Activated naive CD4-positive, alpha-beta T cell treated with anti-CD3 and anti-CD28 coated beads, Interleukin-2, amount 10 ng/mL, durations not matched to agents 7 days and 5 days (primary cell): ENCODE results near the gene SYNE4.
"Not testable (repeated sequence)": the region's sequence is repeated elsewhere in the genome, so short reads cannot be mapped to it uniquely, and the experiment has no call there.

Source experiments
- CTCF ChIA-PET: fragments of 350-600 bp; sonication (Branson Sonifier 250); formaldehyde crosslinking; loops from one replicate; lab custom pipeline; 2021; ENCODE audit warnings: antibody characterized with exemption; lab: Charles Lee
- DNase-seq: peaks from one replicate; pipeline ENCODE4 v3.0.0-alpha.2; 2020
- H3K27ac Mint-ChIP-seq: one replicate; pipeline ENCODE4 v1.8.0; 2021; ENCODE audit warnings: mild to moderate bottlenecking, moderate library complexity, mixed read lengths
- H3K27me3 Mint-ChIP-seq: one replicate; pipeline ENCODE4 v1.8.0; 2021; ENCODE audit warnings: mild to moderate bottlenecking, mixed read lengths
- H3K36me3 Mint-ChIP-seq: one replicate; pipeline ENCODE4 v1.8.0; 2021; ENCODE audit warnings: mixed read lengths
- H3K4me1 Mint-ChIP-seq: one replicate; pipeline ENCODE4 v1.8.0; 2021; ENCODE audit warnings: mixed read lengths
- H3K4me3 Mint-ChIP-seq: one replicate; pipeline ENCODE4 v1.8.0; 2021; ENCODE audit warnings: mild to moderate bottlenecking, moderate library complexity, mixed read lengths
- H3K9me3 Mint-ChIP-seq: one replicate; pipeline ENCODE4 v1.8.0; 2021; ENCODE audit warnings: mixed read lengths

SYNE4 gene

DNA sequence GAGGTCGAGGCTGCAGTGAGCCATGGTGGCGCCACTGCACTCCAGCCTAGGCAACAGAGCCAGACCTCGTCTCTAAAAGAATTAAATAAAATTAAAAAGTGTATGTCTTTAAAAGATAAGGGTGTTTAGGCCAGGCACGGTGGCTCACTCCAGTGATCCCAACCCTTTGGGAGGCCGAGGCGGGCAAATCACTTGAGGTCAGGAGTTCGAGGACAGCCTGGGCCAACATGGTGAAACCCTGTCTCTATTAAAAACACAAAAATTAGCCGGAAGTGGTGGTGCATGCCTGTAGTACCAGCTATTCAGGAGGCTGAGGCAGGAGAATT, 21.1 kb downstream of the SYNE4 start:
- H3K4me3 Mint-ChIP-seq, result no peak overlapping the region
- no peaks in the 10 kb centered on the region for H3K36me3 Mint-ChIP-seq
- H3K27me3 Mint-ChIP-seq, result peaks cover 70% of the 10 kb centered on the region
- H3K4me1 Mint-ChIP-seq, result peaks cover 5% of the 10 kb centered on the region
- H3K9me3 Mint-ChIP-seq, result peaks cover 3% of the 10 kb centered on the region
- H3K27ac Mint-ChIP-seq, result no peak overlapping the region
- no peak for DNase-seq
- CTCF ChIA-PET, result no interaction called here

DNA sequence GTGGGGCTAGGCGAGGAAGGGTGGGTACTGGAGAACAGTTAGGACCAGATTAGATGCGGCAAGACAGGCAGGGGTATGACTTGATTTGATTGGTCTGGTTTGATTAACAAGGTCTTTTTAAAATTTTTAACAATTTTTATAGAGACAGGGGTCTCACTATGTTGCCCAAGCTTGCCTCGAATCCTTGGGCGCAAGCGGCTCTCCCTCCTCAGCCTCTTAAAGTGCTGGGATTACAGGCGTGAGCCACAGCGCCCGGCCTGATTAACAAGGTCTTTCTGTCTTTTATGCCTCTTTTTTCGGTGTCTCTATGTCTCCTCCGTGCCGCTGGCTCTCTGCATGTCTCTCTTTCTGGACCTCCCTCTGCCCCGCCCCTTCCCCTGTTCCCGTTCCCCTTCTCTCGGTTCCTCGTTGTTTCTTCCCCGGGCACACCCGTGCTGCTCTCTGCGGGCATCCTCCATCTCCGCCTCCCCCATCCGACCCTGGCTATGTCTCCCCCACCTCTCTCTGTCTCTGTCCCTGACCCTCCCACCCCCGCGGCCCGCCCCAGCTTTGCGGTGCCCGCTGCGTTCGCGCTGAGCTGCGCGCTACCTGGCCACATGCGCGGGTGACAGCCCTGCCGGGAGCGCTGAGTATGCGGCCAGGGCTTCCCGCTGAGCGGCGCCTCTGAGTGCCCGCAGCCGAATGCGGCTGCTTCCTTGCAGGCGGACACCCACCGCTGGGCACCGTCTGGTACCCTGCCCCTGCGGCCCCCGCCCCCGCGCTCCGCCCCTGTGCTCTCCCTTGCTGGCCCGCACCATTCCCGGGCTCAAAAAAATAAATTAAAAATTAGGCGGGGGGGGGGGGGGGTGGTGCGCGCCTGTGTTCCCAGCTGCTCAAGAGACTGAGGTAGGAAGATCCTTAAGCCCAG, 21.7 kb downstream of the SYNE4 start:
- H3K36me3 Mint-ChIP-seq, result no peaks in the 10 kb centered on the region
- CTCF ChIA-PET, result no interaction called here
- DNase-seq, result peak; percentile 38
- peaks cover 72% of the 10 kb centered on the region for H3K27me3 Mint-ChIP-seq
- peaks cover 3% of the 10 kb centered on the region for H3K9me3 Mint-ChIP-seq
- H3K4me3 Mint-ChIP-seq, result peak overlapping the region; percentile 71
- H3K27ac Mint-ChIP-seq, result no peak overlapping the region
- H3K4me1 Mint-ChIP-seq, result peaks cover 5% of the 10 kb centered on the region

DNA sequence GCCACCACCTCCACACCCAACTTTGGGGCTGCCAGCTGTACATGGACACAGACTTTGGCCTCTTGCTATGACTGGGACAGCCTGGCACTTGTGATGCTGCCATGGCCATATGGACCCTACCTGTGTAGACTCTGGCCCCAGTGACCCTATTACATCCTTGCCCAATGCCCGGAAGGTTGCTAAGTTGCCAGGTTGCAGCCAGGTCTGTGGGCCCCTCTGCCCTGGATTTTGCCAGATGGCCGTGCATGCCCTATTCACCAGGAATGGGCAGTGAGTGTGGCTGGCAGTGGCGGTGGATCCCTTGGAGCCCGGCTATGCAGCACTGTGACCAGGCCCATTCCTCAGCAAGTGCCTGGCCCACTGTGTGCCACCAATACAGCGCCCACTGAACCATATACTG, 22.5 kb downstream of the SYNE4 start:
- H3K27ac Mint-ChIP-seq, result no peak overlapping the region
- peaks cover 3% of the 10 kb centered on the region for H3K9me3 Mint-ChIP-seq
- CTCF ChIA-PET, result no interaction called here
- no peaks in the 10 kb centered on the region for H3K36me3 Mint-ChIP-seq
- H3K27me3 Mint-ChIP-seq, result peaks cover 76% of the 10 kb centered on the region
- H3K4me1 Mint-ChIP-seq, result peaks cover 5% of the 10 kb centered on the region
- peak overlapping the region; percentile 24 for H3K4me3 Mint-ChIP-seq
- no peak for DNase-seq

DNA sequence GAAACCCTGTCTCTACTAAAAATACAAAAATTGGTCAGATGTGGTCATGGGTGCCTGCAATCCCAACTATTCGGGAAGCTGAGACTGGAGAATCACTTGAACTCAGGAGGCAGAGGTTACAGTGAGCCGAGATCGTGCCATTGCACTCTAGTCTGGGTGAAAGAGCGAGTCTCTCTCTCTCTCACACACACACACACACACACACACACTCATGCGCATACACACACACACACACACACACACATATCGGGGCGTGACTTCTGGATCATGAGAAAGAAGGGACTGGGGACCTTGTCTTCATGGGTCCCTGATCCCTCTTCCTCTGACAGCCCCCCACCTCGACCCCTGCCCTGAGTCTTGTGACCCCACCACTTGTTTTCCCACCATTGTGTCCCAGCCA, 25.4 kb downstream of the SYNE4 start:
- peaks cover 62% of the 10 kb centered on the region for H3K27me3 Mint-ChIP-seq
- peaks cover 5% of the 10 kb centered on the region for H3K4me1 Mint-ChIP-seq
- H3K4me3 Mint-ChIP-seq, result no peak overlapping the region
- H3K9me3 Mint-ChIP-seq, result no peaks in the 10 kb centered on the region
- H3K27ac Mint-ChIP-seq, result no peak overlapping the region
- H3K36me3 Mint-ChIP-seq, result no peaks in the 10 kb centered on the region
- DNase-seq, result no peak
- CTCF ChIA-PET, result interaction anchor here (1.1 kb wide), 1 partner anchor 8 kb away, joined by 3 read pairs; no protein-coding TSS in a partner anchor

DNA sequence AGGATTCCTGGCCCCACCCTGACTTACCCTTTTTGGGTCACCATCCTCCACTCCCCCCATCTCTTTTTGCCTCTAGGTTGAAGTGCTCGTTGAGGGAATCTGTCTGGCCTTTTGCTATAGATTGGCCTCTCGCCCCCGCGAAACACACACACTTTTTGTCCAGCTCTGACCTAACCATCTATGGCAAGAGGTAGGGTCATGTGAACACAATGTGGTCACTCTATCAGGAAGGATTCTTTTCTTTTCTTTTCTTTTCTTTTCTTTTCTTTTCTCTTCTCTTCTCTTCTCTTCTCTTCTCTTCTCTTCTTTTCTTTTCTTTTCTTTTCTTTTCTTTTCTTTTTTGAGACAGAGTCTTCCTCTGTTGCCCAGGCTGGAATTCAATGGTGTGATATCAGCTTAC, 27.6 kb downstream of the SYNE4 start:
- DNase-seq, H3K36me3 Mint-ChIP-seq, H3K4me3 Mint-ChIP-seq, H3K9me3 Mint-ChIP-seq, H3K4me1 Mint-ChIP-seq, CTCF ChIA-PET, H3K27ac Mint-ChIP-seq: not testable (repeated sequence)
- H3K27me3 Mint-ChIP-seq, result peaks cover 41% of the 10 kb centered on the region

DNA sequence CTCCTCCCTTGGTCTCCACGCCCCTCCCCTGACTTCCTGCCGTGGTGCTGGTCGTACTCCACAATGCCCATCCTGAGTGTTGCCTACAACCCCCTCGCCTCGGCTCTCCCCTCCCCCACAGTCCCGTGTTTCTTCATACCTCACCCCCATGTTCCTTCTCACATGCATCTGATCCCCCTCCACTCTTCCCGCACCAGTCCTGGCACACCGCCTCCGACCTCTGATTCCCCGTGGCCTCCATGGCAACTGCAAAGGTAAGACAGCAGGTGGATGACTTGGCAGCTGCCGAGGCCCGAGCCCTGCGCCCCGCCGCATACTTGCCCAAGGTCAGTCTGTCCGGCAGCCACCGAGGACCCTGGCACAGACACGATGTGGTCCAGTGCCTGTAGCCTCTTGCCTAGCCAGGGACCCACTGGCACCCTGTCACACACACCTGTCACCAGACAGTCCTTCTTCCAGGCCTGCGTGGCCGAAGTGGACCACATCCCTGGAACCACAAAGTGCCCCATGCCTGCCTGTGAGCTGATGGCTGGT, 29.7 kb downstream of the SYNE4 start:
- H3K9me3 Mint-ChIP-seq, result no peaks in the 10 kb centered on the region
- H3K27ac Mint-ChIP-seq, result no peak overlapping the region
- no peak for DNase-seq
- peaks cover 34% of the 10 kb centered on the region for H3K27me3 Mint-ChIP-seq
- CTCF ChIA-PET, result no interaction called here
- H3K4me1 Mint-ChIP-seq, result no peaks in the 10 kb centered on the region
- no peaks in the 10 kb centered on the region for H3K36me3 Mint-ChIP-seq
- no peak overlapping the region for H3K4me3 Mint-ChIP-seq

DNA sequence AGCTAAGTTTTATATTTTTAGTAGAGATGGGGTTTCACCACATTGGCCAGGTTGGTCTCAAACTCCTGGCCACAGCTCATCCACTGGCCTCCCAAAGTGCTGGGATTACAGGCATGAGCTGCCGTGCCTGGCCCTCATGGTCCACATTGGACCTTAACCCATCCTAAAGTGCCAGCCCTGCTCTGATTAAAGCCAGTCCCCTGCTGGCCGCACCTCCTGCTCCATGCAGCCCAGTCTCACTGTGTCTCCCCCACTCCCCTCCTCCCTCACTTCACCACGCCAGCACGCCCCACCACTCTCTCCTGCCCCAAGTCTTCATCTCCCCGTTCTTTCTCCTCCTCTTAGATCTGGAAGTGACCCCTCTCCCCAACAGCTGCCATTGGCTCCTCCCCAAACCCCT, 30.3 kb downstream of the SYNE4 start:
- no peak for DNase-seq
- H3K36me3 Mint-ChIP-seq, result no peaks in the 10 kb centered on the region
- H3K9me3 Mint-ChIP-seq, result no peaks in the 10 kb centered on the region
- no peak overlapping the region for H3K27ac Mint-ChIP-seq
- H3K27me3 Mint-ChIP-seq, result peaks cover 32% of the 10 kb centered on the region
- H3K4me1 Mint-ChIP-seq, result no peaks in the 10 kb centered on the region
- no peak overlapping the region for H3K4me3 Mint-ChIP-seq
- CTCF ChIA-PET, result no interaction called here

DNA sequence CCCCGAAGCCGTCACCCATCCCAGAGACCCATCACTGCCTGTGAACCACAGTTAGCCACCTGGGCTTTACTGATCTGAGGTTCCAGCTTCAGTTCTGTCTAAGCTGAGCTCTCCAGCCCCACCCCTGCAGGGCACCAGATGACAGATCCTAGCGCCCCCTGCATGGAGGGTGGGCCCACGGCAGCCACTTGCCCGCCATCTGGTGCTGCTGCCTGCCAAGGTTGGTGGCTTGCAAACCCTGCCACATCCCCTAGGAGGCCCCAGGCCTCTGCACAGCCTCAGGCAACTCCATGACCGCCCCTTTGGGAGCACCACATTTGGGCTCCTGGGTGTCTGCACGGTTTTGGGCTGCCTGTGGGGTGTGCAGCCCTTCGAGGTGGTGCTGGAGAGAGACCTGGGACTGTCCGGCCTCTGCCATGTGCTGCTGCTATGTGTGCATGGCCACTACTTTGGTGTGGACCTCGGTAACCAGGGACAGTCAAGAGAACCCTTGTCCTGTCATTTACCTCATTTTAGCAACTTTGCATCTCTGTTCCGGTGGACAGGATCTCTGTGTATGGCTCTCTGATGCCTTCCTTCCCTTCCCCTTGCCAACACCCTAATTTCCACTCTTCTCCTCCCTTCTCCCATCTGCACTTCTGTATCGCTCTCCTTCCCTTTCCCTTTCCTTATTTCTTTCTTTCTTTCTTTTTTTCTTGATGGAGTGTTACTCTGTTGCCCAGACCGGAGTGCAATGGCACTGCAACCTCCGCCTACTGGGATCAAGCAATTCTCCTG, 31.0 kb downstream of the SYNE4 start:
- Mint-ChIP-seq H3K27ac (no peak overlapping the region), H3K4me3 (no peak overlapping the region), H3K27me3 (peaks cover 28% of the 10 kb centered on the region), H3K36me3 (no peaks in the 10 kb centered on the region), H3K4me1 (no peaks in the 10 kb centered on the region), H3K9me3 (no peaks in the 10 kb centered on the region)
- CTCF ChIA-PET, result interaction anchor here (1.5 to 1.6 kb wide), 2 partner anchors 12 to 19 kb away, joined by 4 read pairs; no protein-coding TSS in a partner anchor
- peak; percentile 48 for DNase-seq

DNA sequence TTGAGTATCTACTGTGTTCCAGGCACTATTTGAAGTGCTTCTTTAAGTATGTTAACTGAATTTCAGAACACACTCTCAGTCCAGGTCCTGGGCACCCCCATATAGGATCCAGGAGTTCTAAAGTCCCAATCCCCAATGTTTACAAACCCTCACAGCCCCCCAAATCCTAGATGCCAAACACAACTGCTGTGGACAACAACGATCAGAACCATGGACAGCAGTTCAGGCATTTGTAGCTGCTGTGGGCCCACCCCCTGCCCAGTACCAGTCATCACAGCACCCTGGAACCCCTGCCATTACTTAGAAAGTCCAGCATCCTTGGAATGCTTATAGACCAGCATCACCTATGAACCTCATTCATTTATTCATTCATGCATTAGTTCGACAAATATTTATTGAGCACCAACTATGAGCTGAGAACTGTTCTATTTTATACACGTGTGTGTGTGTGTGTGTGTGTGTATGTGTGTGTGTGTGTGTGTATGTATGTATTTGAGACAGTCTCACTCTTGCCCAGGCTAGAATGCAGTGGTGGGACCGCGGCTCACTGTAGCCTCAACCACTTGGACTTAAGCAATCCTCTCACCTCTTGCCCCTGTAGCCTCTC, 32.9 kb downstream of the SYNE4 start:
- CTCF ChIA-PET, result interaction anchor here (1.0 to 1.6 kb wide), 2 partner anchors 8 to 17 kb away, joined by 3 to 4 read pairs; no protein-coding TSS in a partner anchor

DNA sequence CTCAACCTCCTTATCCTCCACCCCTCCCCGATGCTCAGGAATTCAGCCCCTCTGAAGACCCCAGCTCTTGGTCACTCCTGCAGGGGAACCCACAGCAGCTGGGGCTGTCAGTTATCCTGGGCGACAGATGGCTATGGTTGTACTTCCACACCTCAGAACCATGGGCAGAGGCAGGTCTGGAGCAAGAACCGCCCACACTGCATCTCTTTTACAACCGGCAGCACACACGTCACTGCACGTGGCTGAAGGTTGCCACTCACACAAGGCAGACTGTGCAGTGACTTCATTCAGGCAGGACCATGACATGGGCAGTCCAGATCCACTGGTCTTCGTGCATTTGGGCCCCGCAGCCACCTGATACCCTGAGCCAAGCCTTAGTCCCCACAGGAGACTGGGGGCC, 35.1 kb downstream of the SYNE4 start:
- Mint-ChIP-seq H3K9me3 (no peaks in the 10 kb centered on the region), H3K4me1 (no peaks in the 10 kb centered on the region), H3K36me3 (no peaks in the 10 kb centered on the region), H3K4me3 (no peak overlapping the region), H3K27ac (no peak overlapping the region), H3K27me3 (peaks cover 9% of the 10 kb centered on the region)
- CTCF ChIA-PET, result interaction anchor here (1.5 kb wide), 1 partner anchor 17 kb away, joined by 3 read pairs; no protein-coding TSS in a partner anchor
- DNase-seq, result no peak

More for the DNA sequence above, 32.9 kb downstream of the SYNE4 start:
- Mint-ChIP-seq H3K9me3 (no peaks in the 10 kb centered on the region), H3K4me1 (no peaks in the 10 kb centered on the region), H3K27me3 (peaks cover 18% of the 10 kb centered on the region), H3K36me3 (no peaks in the 10 kb centered on the region), H3K4me3 (no peak overlapping the region), H3K27ac (no peak overlapping the region)
- DNase-seq, result peak; percentile 59

DNA sequence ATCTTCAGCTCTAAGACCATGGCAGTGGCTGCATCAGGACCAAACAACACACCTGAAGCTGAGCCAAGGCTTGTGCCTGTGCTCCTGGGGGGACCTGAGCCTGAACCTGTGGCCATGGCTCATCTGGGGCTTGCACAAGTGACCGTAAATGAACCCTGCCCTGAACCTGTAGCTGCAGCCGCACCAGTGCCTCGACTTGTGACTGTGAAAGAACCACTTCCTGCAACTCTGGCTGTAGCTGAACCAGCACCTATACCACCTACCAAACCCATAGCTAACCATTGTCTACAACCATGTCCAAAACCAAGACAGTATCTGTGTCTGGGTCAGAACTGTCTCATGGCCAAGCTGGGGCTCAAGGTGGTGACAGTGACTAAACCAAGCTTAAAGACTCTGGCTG, 41.8 kb downstream of the SYNE4 start:
- H3K36me3 Mint-ChIP-seq, result no peaks in the 10 kb centered on the region
- DNase-seq, result no peak
- no peak overlapping the region for H3K4me3 Mint-ChIP-seq
- H3K27me3 Mint-ChIP-seq, result peaks cover 5% of the 10 kb centered on the region
- no peak overlapping the region for H3K27ac Mint-ChIP-seq
- no peaks in the 10 kb centered on the region for H3K4me1 Mint-ChIP-seq
- H3K9me3 Mint-ChIP-seq, result no peaks in the 10 kb centered on the region
- CTCF ChIA-PET, result no interaction called here

DNA sequence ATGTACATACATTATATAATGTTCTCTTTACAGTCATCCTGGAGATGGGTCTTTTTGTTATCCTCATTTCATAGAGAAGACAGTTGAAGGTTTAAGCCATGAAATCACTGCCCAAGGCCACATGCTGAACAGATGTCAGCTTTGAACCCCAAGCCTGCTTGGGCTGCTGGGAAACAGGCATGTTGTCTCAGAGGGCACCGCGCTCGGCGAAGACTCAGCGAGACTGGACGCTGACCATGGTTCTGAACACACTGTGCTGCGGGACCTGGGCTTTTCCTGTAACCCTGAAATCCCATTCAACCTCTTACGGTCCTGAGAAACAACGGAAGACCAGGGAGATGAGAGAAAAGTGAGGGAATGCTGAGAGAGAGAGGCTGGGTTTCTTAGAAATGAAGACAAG, 45.1 kb downstream of the SYNE4 start:
- no peak overlapping the region for H3K27ac Mint-ChIP-seq
- DNase-seq, result peak; percentile 77
- H3K27me3 Mint-ChIP-seq, result peaks cover 34% of the 10 kb centered on the region
- H3K9me3 Mint-ChIP-seq, result no peaks in the 10 kb centered on the region
- H3K4me3 Mint-ChIP-seq, result no peak overlapping the region
- H3K4me1 Mint-ChIP-seq, result peaks cover 11% of the 10 kb centered on the region
- CTCF ChIA-PET, result no interaction called here
- no peaks in the 10 kb centered on the region for H3K36me3 Mint-ChIP-seq

DNA sequence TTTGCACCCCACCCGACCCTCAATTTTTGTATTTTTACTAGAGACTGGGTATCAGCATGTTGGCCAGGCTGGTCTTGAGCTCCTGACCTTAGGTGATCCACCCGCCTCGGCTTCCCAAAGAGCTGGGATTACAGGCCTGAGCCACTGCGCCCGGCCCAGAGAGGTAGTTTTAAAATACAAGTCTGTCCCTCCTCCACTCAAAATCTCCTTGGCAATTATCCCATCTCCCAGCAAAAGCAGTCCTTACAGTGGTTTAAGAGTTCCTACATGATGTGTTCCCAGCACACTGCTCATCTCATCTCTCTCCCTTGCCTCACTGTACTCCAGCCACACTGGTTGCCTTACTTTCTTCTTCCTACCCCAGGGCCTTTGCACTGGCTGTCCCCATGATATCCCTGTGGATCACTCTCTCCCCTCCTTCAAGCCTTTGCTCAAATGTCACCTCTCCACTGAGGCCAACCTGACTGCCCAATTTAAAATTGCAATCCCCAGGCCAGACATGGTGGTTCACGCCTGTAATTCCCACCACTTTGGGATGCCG, 48.1 kb downstream of the SYNE4 start:
- H3K4me3 Mint-ChIP-seq, result peak overlapping the region; percentile 26
- peaks cover 6% of the 10 kb centered on the region for H3K36me3 Mint-ChIP-seq
- H3K27ac Mint-ChIP-seq, result no peak overlapping the region
- peaks cover 7% of the 10 kb centered on the region for H3K9me3 Mint-ChIP-seq
- CTCF ChIA-PET, result no interaction called here
- H3K27me3 Mint-ChIP-seq, result peaks cover 49% of the 10 kb centered on the region
- peaks cover 18% of the 10 kb centered on the region for H3K4me1 Mint-ChIP-seq
- DNase-seq, result no peak

DNA sequence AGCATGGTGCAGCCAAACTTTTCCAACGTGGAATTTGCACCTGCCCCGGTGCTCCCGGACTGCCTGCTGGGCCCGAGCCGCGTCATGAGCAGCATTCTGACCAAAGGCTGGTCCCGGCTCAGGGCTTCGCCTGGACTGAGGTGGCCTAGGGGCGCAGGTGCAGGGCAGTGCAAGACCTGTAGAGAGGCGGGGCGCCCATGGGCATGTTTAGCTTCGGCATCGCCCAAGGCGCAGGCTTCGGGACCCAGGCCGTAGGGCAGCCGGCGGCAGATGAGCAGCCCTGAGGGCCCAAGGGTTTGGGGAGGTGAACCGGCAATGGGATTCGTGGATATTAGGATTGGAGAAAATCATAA, 48.7 kb downstream of the SYNE4 start:
- Mint-ChIP-seq H3K36me3 (peaks cover 6% of the 10 kb centered on the region), H3K27me3 (peaks cover 49% of the 10 kb centered on the region), H3K4me3 (no peak overlapping the region), H3K4me1 (peaks cover 21% of the 10 kb centered on the region), H3K27ac (no peak overlapping the region), H3K9me3 (peaks cover 7% of the 10 kb centered on the region)
- DNase-seq, result no peak
- CTCF ChIA-PET, result no interaction called here
